KOPT-K1 (cell line): ENCODE data around the gene KCNH2.

Experiments
- H3K27ac ChIP-seq: fragments of 200-600 bp; sonication (generic); 2 replicates; pipeline ENCODE4 v1.5.1; 2016; ENCODE audit warnings: antibody characterized with exemption, mild to moderate bottlenecking, low read depth, low read length; ENCODE audit not compliant: poor library complexity, severe bottlenecking
- H3K36me3 ChIP-seq: fragments of 200-600 bp; sonication (generic); 2 replicates; pipeline ENCODE4 v1.5.1; 2017; ENCODE audit warnings: antibody characterized with exemption, mild to moderate bottlenecking, low read length, moderate library complexity; ENCODE audit not compliant: insufficient read depth
- H3K9me3 ChIP-seq: fragments of 200-600 bp; sonication (generic); 2 replicates; pipeline ENCODE4 v1.5.1; 2017; ENCODE audit warnings: antibody characterized with exemption, low read length, mild to moderate bottlenecking; ENCODE audit not compliant: insufficient read depth, poor library complexity, severe bottlenecking

Gene KCNH2

GRCh38 chr7:150901160-150902035, 76.7 kb downstream of the KCNH2 start:
- no peaks in the 10 kb centered on the region for H3K9me3 ChIP-seq
- H3K36me3 ChIP-seq, result no peaks in the 10 kb centered on the region
- no peak overlapping the region for H3K27ac ChIP-seq

GRCh38 chr7:150900675-150901074, 77.4 kb downstream of the KCNH2 start:
- Histone ChIP-seq H3K27ac (no peak overlapping the region), H3K9me3 (no peaks in the 10 kb centered on the region), H3K36me3 (no peaks in the 10 kb centered on the region)

- Histone ChIP-seq H3K36me3 (no peaks in the 10 kb centered on the region), H3K27ac (no peak overlapping the region), H3K9me3 (peaks cover 8% of the 10 kb centered on the region)
These were observed 79.6 kb downstream of the KCNH2 start for GRCh38 chr7:150898475-150899011.

- Histone ChIP-seq H3K36me3 (no peaks in the 10 kb centered on the region), H3K27ac (no peak overlapping the region), H3K9me3 (peaks cover 15% of the 10 kb centered on the region)
These were observed 80.3 kb downstream of the KCNH2 start for GRCh38 chr7:150897502-150898474.

- no peak overlapping the region for H3K27ac ChIP-seq
- no peaks in the 10 kb centered on the region for H3K36me3 ChIP-seq
- peaks cover 18% of the 10 kb centered on the region for H3K9me3 ChIP-seq
These were observed 81.4 kb downstream of the KCNH2 start for GRCh38 chr7:150896562-150897209.

GRCh38 chr7:150895809-150896208, 82.3 kb downstream of the KCNH2 start:
- no peak overlapping the region for H3K27ac ChIP-seq
- no peaks in the 10 kb centered on the region for H3K36me3 ChIP-seq
- H3K9me3 ChIP-seq, result peaks cover 18% of the 10 kb centered on the region
